DOHH2 (cell line): Measurements from ENCODE around the gene NATD1.

Source experiments
- H3F3A ChIP-seq: fragments of 200-600 bp; sonication (generic), shearing (Covaris generic); 2 replicates; pipeline ENCODE4 v1.6.0; 2016; ENCODE audit warnings: antibody characterized with exemption, mild to moderate bottlenecking; ENCODE audit not compliant: control insufficient read depth, insufficient read depth
- H3K27ac ChIP-seq: fragments of 200-600 bp; sonication (generic); 2 replicates; pipeline ENCODE4 v1.5.1; 2014; ENCODE audit warnings: low read depth, mild to moderate bottlenecking, low read length, moderate library complexity
- H3K27me3 ChIP-seq: fragments of 200-600 bp; sonication (generic); 2 replicates; pipeline ENCODE4 v1.6.1; 2014; ENCODE audit warnings: mild to moderate bottlenecking, low read length, mixed read lengths; ENCODE audit not compliant: control insufficient read depth
- H3K36me3 ChIP-seq: fragments of 200-600 bp; sonication (generic); 2 replicates; pipeline ENCODE4 v1.6.1; 2014; ENCODE audit warnings: mild to moderate bottlenecking, low read length, moderate library complexity, mixed read lengths; ENCODE audit not compliant: control insufficient read depth
- H3K4me1 ChIP-seq: fragments of 200-600 bp; sonication (generic); 2 replicates; pipeline ENCODE4 v1.6.1; 2014; ENCODE audit warnings: mild to moderate bottlenecking, low read length, mixed read lengths; ENCODE audit not compliant: control insufficient read depth
- H3K4me2 ChIP-seq: fragments of 200-600 bp; sonication (generic); 2 replicates; pipeline ENCODE4 v1.6.0; 2014; ENCODE audit warnings: mild to moderate bottlenecking, low read length, moderate library complexity
- H3K4me3 ChIP-seq: fragments of 200-600 bp; sonication (generic); 2 replicates; pipeline ENCODE4 v1.5.1; 2014; ENCODE audit warnings: mild to moderate bottlenecking, low read length, mixed read lengths
- H3K79me2 ChIP-seq: fragments of 200-600 bp; sonication (generic); 2 replicates; pipeline ENCODE4 v1.6.1; 2014; ENCODE audit warnings: mild to moderate bottlenecking, low read length, mixed read lengths; ENCODE audit not compliant: control insufficient read depth
- H3K9me2 ChIP-seq: fragments of 200-600 bp; sonication (generic); replicated peaks from 2 replicates; pipeline ENCODE4 v1.6.1; 2014; ENCODE audit warnings: mild to moderate bottlenecking, low read length, mixed read lengths; ENCODE audit not compliant: control insufficient read depth
- H3K9me3 ChIP-seq: fragments of 200-600 bp; sonication (generic); 2 replicates; pipeline ENCODE4 v1.6.1; 2014; ENCODE audit warnings: antibody characterized with exemption, low read length, mixed read lengths; ENCODE audit not compliant: control insufficient read depth, insufficient read depth
- H4K20me1 ChIP-seq: fragments of 200-600 bp; sonication (generic); 2 replicates; pipeline ENCODE4 v1.6.0; 2014; ENCODE audit warnings: low read depth, mild to moderate bottlenecking, antibody characterized with exemption, low read length, moderate library complexity; ENCODE audit not compliant: control insufficient read depth, insufficient read depth
- CTCF ChIP-seq: fragments of 200-600 bp; sonication (generic); IDR thresholded peaks from one replicate; pipeline ENCODE4 v1.5.1; 2014; ENCODE audit warnings: antibody characterized with exemption, mild to moderate bottlenecking, low read depth, low read length; ENCODE audit not compliant: poor library complexity, severe bottlenecking
- EZH2phosphoT487 ChIP-seq: fragments of 200-600 bp; sonication (generic); IDR thresholded peaks from 2 replicates; pipeline ENCODE4 v1.6.1; 2017; ENCODE audit warnings: borderline replicate concordance, mild to moderate bottlenecking, antibody characterized with exemption, low read length, moderate library complexity, mixed read lengths

NATD1 gene

GRCh38 chr17:21217346-21217745, 35.9 kb downstream of the NATD1 start:
- H3K4me1 ChIP-seq: peaks cover 18% of the 10 kb centered on the region
- peaks cover 12% of the 10 kb centered on the region for H4K20me1 ChIP-seq
- peaks cover 70% of the 10 kb centered on the region for H3K79me2 ChIP-seq
- H3F3A ChIP-seq: no peaks in the 10 kb centered on the region; the same call in 1 of the 2 replicates
- no peak overlapping the region for H3K27ac ChIP-seq
- TF ChIP-seq CTCF: no peak
- no peak for TF ChIP-seq EZH2phosphoT487
- no peak overlapping the region for H3K4me2 ChIP-seq
- no peaks in the 10 kb centered on the region for H3K9me3 ChIP-seq
- H3K9me2 ChIP-seq: no peaks in the 10 kb centered on the region
- no peak overlapping the region for H3K4me3 ChIP-seq
- no peaks in the 10 kb centered on the region for H3K27me3 ChIP-seq
- H3K36me3 ChIP-seq: peaks cover 45% of the 10 kb centered on the region

DNA sequence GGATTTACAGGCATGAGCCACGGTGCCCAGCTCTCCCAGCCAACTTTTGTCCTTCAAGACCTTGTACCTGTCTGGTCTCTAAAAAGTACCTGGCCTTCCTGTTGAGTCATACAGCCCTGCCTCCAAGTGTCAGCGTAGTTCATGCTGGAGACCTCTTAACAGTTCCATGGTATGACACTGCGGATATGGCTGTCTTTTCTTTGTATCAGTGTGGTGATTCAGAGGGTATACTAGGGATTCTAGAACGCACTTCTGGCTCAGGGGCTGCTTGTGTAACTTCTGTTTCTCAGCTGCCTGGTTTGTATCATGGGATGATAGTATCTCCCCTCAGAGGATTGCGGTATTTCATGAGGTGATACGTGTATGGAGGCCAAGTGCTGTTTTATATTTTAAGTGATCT, 37.3 kb downstream of the NATD1 start:
- Histone ChIP-seq H3K4me3 (no peak overlapping the region), H3K27ac (no peak overlapping the region), H3K9me3 (no peaks in the 10 kb centered on the region), H3K9me2 (no peaks in the 10 kb centered on the region), H3K27me3 (no peaks in the 10 kb centered on the region), H3K4me2 (peak overlapping the region; percentile 99; the same call in 1 of the 2 replicates), H4K20me1 (peaks cover 26% of the 10 kb centered on the region), H3F3A (no peaks in the 10 kb centered on the region; the same call in 1 of the 2 replicates), H3K79me2 (peaks cover 84% of the 10 kb centered on the region), H3K36me3 (peaks cover 47% of the 10 kb centered on the region), H3K4me1 (peaks cover 28% of the 10 kb centered on the region)
- TF ChIP-seq CTCF: no peak
- no peak for TF ChIP-seq EZH2phosphoT487

- H3K4me3 ChIP-seq: peak overlapping the region; percentile 94
- peaks cover 28% of the 10 kb centered on the region for H3K4me1 ChIP-seq
- no peaks in the 10 kb centered on the region for H3K9me3 ChIP-seq
- H3K36me3 ChIP-seq: peaks cover 51% of the 10 kb centered on the region
- H4K20me1 ChIP-seq: peaks cover 28% of the 10 kb centered on the region
- peak overlapping the region; percentile 99 for H3K4me2 ChIP-seq
- no peak for TF ChIP-seq CTCF
- no peak for TF ChIP-seq EZH2phosphoT487
- no peaks in the 10 kb centered on the region for H3K27me3 ChIP-seq
- no peaks in the 10 kb centered on the region; the same call in 1 of the 2 replicates for H3F3A ChIP-seq
- H3K9me2 ChIP-seq: no peaks in the 10 kb centered on the region
- peak overlapping the region; percentile 71 for H3K27ac ChIP-seq
- H3K79me2 ChIP-seq: peaks cover 92% of the 10 kb centered on the region
Observed at GRCh38 chr17:21214777-21215541, 38.3 kb downstream of the NATD1 start.
